PC-3 (cell line): ENCODE measurements around the gene YIF1A. TPM values are rescaled to one million over a fixed set of nuclear protein-coding genes. Genes with fewer than 3 reads are reported as not detected.

Experiments used
- ATAC-seq: fragments of 200-7000 bp; cut with Tn5 transposase; 2 replicates; pipeline ENCODE4 v1.9.1; 2020; ENCODE audit warnings: mild to moderate bottlenecking, moderate library complexity
- BruUV-seq: library from RNA; stranded (reverse); fragments of 400-500 nt; replicated peaks from 2 replicates; lab custom pipeline; 2021; lab: Mats Ljungman, UMichigan
- CTCF ChIA-PET: fragments of 300-600 bp; sonication (Branson Sonifier 250); formaldehyde crosslinking; loops from one replicate; lab custom pipeline; 2022; ENCODE audit warnings: antibody characterized with exemption; lab: Charles Lee
- POLR2A ChIA-PET: fragments of 300-600 bp; sonication (Branson Sonifier 250); formaldehyde crosslinking; loops from one replicate; lab custom pipeline; 2022; ENCODE audit warnings: antibody characterized with exemption; ENCODE audit not compliant: unreplicated experiment; lab: Charles Lee
- DNase-seq: peaks from one replicate; pipeline ENCODE4 v3.0.0-alpha.2; 2015
- H2AFZ ChIP-seq: fragments of 300-600 bp; sonication (generic); 2 replicates; pipeline ENCODE4 v1.6.0; 2016; ENCODE audit warnings: antibody characterized with exemption, low read length
- H3F3A ChIP-seq: fragments of 300-600 bp; sonication (generic); one replicate; pipeline ENCODE4 v1.6.0; 2017; ENCODE audit warnings: antibody characterized with exemption, low read length, control low read depth, mild to moderate bottlenecking; ENCODE audit not compliant: unreplicated experiment
- H3K27ac ChIP-seq: fragments of 300-600 bp; sonication (generic); 2 replicates; pipeline ENCODE4 v1.5.1; 2016; ENCODE audit warnings: mild to moderate bottlenecking, low read length
- H3K27me3 ChIP-seq: fragments of 300-600 bp; sonication (generic); 2 replicates; pipeline ENCODE4 v1.6.1; 2016; ENCODE audit warnings: low read length, mixed read lengths
- H3K36me3 ChIP-seq: fragments of 300-600 bp; sonication (generic); 2 replicates; pipeline ENCODE4 v1.6.1; 2016; ENCODE audit warnings: low read depth, mixed run types, low read length, mixed read lengths
- H3K4me1 ChIP-seq: fragments of 300-600 bp; sonication (generic); 2 replicates; pipeline ENCODE4 v1.5.1; 2016; ENCODE audit warnings: low read length; ENCODE audit not compliant: insufficient read depth
- H3K4me2 ChIP-seq: fragments of 300-600 bp; sonication (generic); 2 replicates; pipeline ENCODE4 v1.6.0; 2016; ENCODE audit warnings: low read length
- H3K4me3 ChIP-seq: fragments of 300-600 bp; sonication (generic); 2 replicates; pipeline ENCODE4 v1.5.1; 2016; ENCODE audit warnings: mild to moderate bottlenecking, low read length, mixed read lengths
- H3K79me2 ChIP-seq: fragments of 300-600 bp; sonication (generic); 2 replicates; pipeline ENCODE4 v1.6.1; 2017; ENCODE audit warnings: low read length, mixed read lengths
- H3K9ac ChIP-seq: fragments of 300-600 bp; sonication (generic); 2 replicates; pipeline ENCODE4 v1.6.0; 2016; ENCODE audit warnings: mild to moderate bottlenecking, low read length
- H3K9me2 ChIP-seq: fragments of 300-600 bp; sonication (generic); replicated peaks from 2 replicates; pipeline ENCODE4 v1.6.1; 2016; ENCODE audit warnings: mixed run types, low read length, mixed read lengths
- H3K9me3 ChIP-seq: fragments of 300-600 bp; sonication (generic); 2 replicates; pipeline ENCODE4 v1.6.1; 2016; ENCODE audit warnings: low read length, mixed read lengths
- H4K20me1 ChIP-seq: fragments of 300-600 bp; sonication (generic); 2 replicates; pipeline ENCODE4 v1.6.1; 2016; ENCODE audit warnings: low read length, mixed read lengths
- CTCF ChIP-seq: fragments of 300-600 bp; sonication (generic); conservative IDR thresholded peaks from 2 replicates; pipeline ENCODE4 v1.5.1; 2017; ENCODE audit warnings: antibody characterized with exemption, low read depth, mild to moderate bottlenecking, low read length
- EZH2 ChIP-seq: fragments of 300-600 bp; sonication (generic); IDR thresholded peaks from one replicate; pipeline ENCODE4 v1.6.1; 2017; ENCODE audit warnings: antibody characterized with exemption, mild to moderate bottlenecking, low read length; ENCODE audit not compliant: unreplicated experiment
- EZH2phosphoT487 ChIP-seq: fragments of 300-600 bp; sonication (generic); IDR thresholded peaks from 2 replicates; pipeline ENCODE4 v1.6.1; 2018; ENCODE audit warnings: mild to moderate bottlenecking, antibody characterized with exemption, low read length, borderline replicate concordance
- intact Hi-C: fragments of 100-400 bp; cut with micrococcal nuclease; formaldehyde crosslinking; loops from 2 replicates; pipeline ENCODE4 v1.9.0; 2023
- total RNA-seq: library from RNA; depleted of rRNA; stranded (reverse); fragments of >200 nt; gene quantifications from 2 replicates; pipeline ENCODE4 v1.2.3, GENCODE V29; 2014

YIF1A gene
- total RNA-seq, 1 experiment from 2014 or later = 236 TPM

- ChIA-PET CTCF (interaction anchor here (0.6 to 1.2 kb wide), 3 partner anchors 16 to 499 kb away, joined by 3 to 6 read pairs (median 3); no protein-coding TSS in a partner anchor), POLR2A (no interaction called here)
- H3K4me1 ChIP-seq = peaks cover 23% of the 10 kb centered on the region
- BruUV-seq = no TSS peak
- no peaks in the 10 kb centered on the region for H4K20me1 ChIP-seq
- H3F3A ChIP-seq = no peaks in the 10 kb centered on the region
- no peaks in the 10 kb centered on the region for H3K79me2 ChIP-seq
- H3K36me3 ChIP-seq = peaks cover 14% of the 10 kb centered on the region; the same call in 1 of the 2 replicates
- ATAC-seq (peak; percentile 81), DNase-seq (peak; percentile 88)
- TF ChIP-seq EZH2phosphoT487 = no peak
- TF ChIP-seq EZH2 = no peak
- peak; percentile 97 for TF ChIP-seq CTCF
- no peaks in the 10 kb centered on the region for H3K9me2 ChIP-seq
- H3K4me3 ChIP-seq = no peak overlapping the region
- H3K9me3 ChIP-seq = no peaks in the 10 kb centered on the region
- peak overlapping the region; percentile 37; the same call in 1 of the 2 replicates for H3K4me2 ChIP-seq
- no peaks in the 10 kb centered on the region for H3K27me3 ChIP-seq
- H3K27ac ChIP-seq = no peak overlapping the region
- H2AFZ ChIP-seq = 0 out of 2 replicates have a peak overlapping the region, but pooled peaks have one; percentile 17
- no peak overlapping the region for H3K9ac ChIP-seq
- intact Hi-C loops = loop anchor here (1.0 kb wide), 2 partner anchors 16 to 61 kb away; no protein-coding TSS in a partner anchor
These were observed 39.6 kb upstream of the YIF1A start for GRCh38 chr11:66328302-66329144.

GRCh38 chr11:66328031-66328301 is 39.0 kb upstream of the YIF1A start:
- Histone ChIP-seq H3K4me2 (no peak overlapping the region), H3K79me2 (no peaks in the 10 kb centered on the region), H3F3A (no peaks in the 10 kb centered on the region), H2AFZ (no peak overlapping the region), H3K9me3 (no peaks in the 10 kb centered on the region), H3K4me1 (peaks cover 23% of the 10 kb centered on the region), H3K27ac (0 out of 2 replicates have a peak overlapping the region, but pooled peaks have one; percentile 37), H3K36me3 (peaks cover 9% of the 10 kb centered on the region; the same call in 1 of the 2 replicates), H3K4me3 (no peak overlapping the region), H3K27me3 (no peaks in the 10 kb centered on the region), H3K9me2 (no peaks in the 10 kb centered on the region), H4K20me1 (no peaks in the 10 kb centered on the region), H3K9ac (no peak overlapping the region)
- TF ChIP-seq EZH2phosphoT487 = no peak
- no peak for TF ChIP-seq CTCF
- TF ChIP-seq EZH2 = no peak
- ChIA-PET CTCF (no interaction called here), POLR2A (no interaction called here)
- intact Hi-C loops = loop anchor here (1.0 kb wide), 2 partner anchors 16 to 61 kb away; no protein-coding TSS in a partner anchor
- peak; percentile 6 for ATAC-seq
- no peak for DNase-seq
- no TSS peak for BruUV-seq
